ENCODE results near the gene ZNF750. TPM values are rescaled to one million over a fixed set of nuclear protein-coding genes. Genes with fewer than 3 reads are reported as not detected.

Gene ZNF750
- total RNA-seq, 1 experiment from 2014 or later, result 0.14 TPM

GRCh38 chr17:82822281-82822680 lies 17.5 kb downstream of the ZNF750 start:
- Mint-ChIP-seq H3K4me1 (ENCODE audit: low read depth, unreplicated experiment) (no peaks in the 10 kb centered on the region), H3K9me3 (ENCODE audit: unreplicated experiment) (peaks cover 9% of the 10 kb centered on the region), H3K27ac (ENCODE audit: unreplicated experiment) (no peak overlapping the region), H3K36me3 (ENCODE audit: insufficient read depth, unreplicated experiment) (peaks cover 32% of the 10 kb centered on the region), H3K27me3 (ENCODE audit: insufficient read depth, unreplicated experiment) (no peaks in the 10 kb centered on the region), H3K4me3 (ENCODE audit: unreplicated experiment) (no peak overlapping the region)
- ChIA-PET CTCF (interaction anchor here (0.5 to 1.0 kb wide), 2 partner anchors 95 to 379 kb away, joined by 3 read pairs; no protein-coding TSS in a partner anchor), POLR2A (no interaction called here)
- intact Hi-C loops (cut with micrococcal nuclease; ENCODE audit: unreplicated experiment), result no loop called here
- H3K4me1 ChIP-seq, result no peaks in the 10 kb centered on the region
- no TSS peak for BruUV-seq (replicated peaks)
- H3K36me3 ChIP-seq (ENCODE audit: control insufficient read depth, insufficient read depth, low read length), result peaks cover 2% of the 10 kb centered on the region
- no peak for DNase-seq
- H3K4me3 ChIP-seq (ENCODE audit: low read depth, low read length), result no peak overlapping the region
- H3K9me3 ChIP-seq, result no peaks in the 10 kb centered on the region
- TF ChIP-seq, protein P1, sequence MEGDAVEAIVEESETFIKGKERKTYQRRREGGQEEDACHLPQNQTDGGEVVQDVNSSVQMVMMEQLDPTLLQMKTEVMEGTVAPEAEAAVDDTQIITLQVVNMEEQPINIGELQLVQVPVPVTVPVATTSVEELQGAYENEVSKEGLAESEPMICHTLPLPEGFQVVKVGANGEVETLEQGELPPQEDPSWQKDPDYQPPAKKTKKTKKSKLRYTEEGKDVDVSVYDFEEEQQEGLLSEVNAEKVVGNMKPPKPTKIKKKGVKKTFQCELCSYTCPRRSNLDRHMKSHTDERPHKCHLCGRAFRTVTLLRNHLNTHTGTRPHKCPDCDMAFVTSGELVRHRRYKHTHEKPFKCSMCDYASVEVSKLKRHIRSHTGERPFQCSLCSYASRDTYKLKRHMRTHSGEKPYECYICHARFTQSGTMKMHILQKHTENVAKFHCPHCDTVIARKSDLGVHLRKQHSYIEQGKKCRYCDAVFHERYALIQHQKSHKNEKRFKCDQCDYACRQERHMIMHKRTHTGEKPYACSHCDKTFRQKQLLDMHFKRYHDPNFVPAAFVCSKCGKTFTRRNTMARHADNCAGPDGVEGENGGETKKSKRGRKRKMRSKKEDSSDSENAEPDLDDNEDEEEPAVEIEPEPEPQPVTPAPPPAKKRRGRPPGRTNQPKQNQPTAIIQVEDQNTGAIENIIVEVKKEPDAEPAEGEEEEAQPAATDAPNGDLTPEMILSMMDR (IDR thresholded peaks at IDR 0.05; ENCODE audit: insufficient read depth in 1 of 2, low read depth in 1 of 2, low read length in 1 of 2, severe bottlenecking in 1 of 2, unreplicated experiment in 1 of 2), result no peak
- H3K27me3 ChIP-seq (replicated peaks; ENCODE audit: control insufficient read depth, insufficient read depth, low read length), result no peaks in the 10 kb centered on the region

DNA sequence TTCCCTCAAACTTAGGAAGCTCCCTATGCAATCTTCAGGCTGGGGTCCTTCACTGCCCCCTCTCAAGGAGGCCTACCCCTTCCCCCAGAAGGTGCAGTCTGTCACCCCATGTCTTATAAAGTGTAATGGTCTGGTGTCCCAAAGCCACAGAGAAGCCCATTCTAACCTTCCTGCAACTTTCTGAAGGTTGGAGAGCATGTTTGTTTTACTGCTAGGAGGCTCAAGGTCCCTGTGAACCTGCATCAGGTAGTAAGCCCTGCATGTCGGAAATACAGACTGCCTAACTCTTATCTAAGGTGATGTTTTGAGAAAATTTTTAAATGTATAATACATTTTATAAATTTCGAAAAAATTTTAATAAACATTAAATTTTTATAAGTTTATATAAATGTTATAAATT lies 18.3 kb downstream of the ZNF750 start:
- no TSS peak for BruUV-seq (replicated peaks)
- Mint-ChIP-seq H3K36me3 (ENCODE audit: insufficient read depth, unreplicated experiment) (peaks cover 26% of the 10 kb centered on the region), H3K27me3 (ENCODE audit: insufficient read depth, unreplicated experiment) (no peaks in the 10 kb centered on the region), H3K27ac (ENCODE audit: unreplicated experiment) (no peak overlapping the region), H3K9me3 (ENCODE audit: unreplicated experiment) (peaks cover 9% of the 10 kb centered on the region), H3K4me3 (ENCODE audit: unreplicated experiment) (no peak overlapping the region), H3K4me1 (ENCODE audit: low read depth, unreplicated experiment) (no peaks in the 10 kb centered on the region)
- H3K4me1 ChIP-seq, result no peaks in the 10 kb centered on the region
- POLR2A ChIA-PET, result no interaction called here
- no peaks in the 10 kb centered on the region for H3K27me3 ChIP-seq (replicated peaks; ENCODE audit: control insufficient read depth, insufficient read depth, low read length)
- DNase-seq, result no peak
- intact Hi-C loops (cut with micrococcal nuclease; ENCODE audit: unreplicated experiment), result no loop called here
- H3K4me3 ChIP-seq (ENCODE audit: low read depth, low read length), result no peak overlapping the region
- TF ChIP-seq, protein P1 (IDR thresholded peaks at IDR 0.05; ENCODE audit: insufficient read depth in 1 of 2, low read depth in 1 of 2, low read length in 1 of 2, severe bottlenecking in 1 of 2, unreplicated experiment in 1 of 2), result no peak
- CTCF ChIA-PET, result no interaction called here
- H3K36me3 ChIP-seq (ENCODE audit: control insufficient read depth, insufficient read depth, low read length), result peaks cover 2% of the 10 kb centered on the region
- H3K9me3 ChIP-seq, result no peaks in the 10 kb centered on the region

DNA sequence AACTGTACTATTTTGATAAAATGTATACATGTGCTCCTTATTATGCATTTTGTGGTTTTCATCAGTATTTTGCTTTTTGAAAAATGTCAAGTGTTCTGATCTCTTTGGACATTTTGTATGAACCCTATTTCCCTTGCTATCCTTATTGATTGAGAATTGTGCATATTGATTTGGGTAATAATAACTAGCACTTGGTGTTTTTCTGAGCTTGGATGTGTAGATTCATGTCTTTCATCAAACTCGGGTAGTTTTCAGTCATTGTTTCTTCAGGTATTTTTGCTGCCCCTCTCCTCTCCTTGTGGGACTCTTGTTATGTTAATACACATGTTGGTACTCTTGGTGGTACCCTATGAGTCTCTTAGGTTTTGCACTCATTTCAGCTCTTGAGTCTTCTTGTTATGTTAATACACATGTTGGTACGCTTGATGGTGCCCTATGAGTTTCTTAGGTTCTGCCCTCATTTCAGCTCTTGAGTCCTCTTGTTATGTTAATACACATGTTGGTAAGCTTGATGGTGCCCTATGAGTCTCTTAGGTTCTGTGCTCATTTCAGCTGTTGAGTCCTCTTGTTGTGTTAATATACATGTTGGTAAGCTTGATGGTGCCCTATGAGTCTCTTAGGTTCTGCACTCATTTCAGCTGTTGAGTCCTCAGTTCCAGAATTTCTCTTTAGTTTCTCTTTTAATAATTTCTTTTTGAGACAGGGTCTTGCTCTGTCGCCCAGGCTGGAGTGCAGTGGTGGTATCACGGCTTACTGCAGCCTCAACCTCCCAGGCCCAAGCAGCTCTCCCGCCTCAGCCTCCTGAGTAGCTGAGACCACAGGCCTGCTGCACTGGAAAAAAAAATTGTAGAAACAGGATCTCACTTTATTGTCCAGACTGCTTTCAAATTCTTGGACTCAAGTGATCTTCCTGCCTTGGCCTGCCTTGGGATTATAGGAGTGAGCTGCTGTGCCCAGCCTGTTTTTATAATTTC lies 19.3 kb downstream of the ZNF750 start:
- peaks cover 9% of the 10 kb centered on the region for H3K9me3 Mint-ChIP-seq (ENCODE audit: unreplicated experiment)
- Histone ChIP-seq H3K4me1 (no peaks in the 10 kb centered on the region), H3K36me3 (ENCODE audit: control insufficient read depth, insufficient read depth, low read length) (peaks cover 2% of the 10 kb centered on the region), H3K9me3 (no peaks in the 10 kb centered on the region), H3K4me3 (ENCODE audit: low read depth, low read length) (no peak overlapping the region), H3K27me3 (replicated peaks; ENCODE audit: control insufficient read depth, insufficient read depth, low read length) (no peaks in the 10 kb centered on the region)
- H3K36me3 Mint-ChIP-seq (ENCODE audit: insufficient read depth, unreplicated experiment), result peaks cover 26% of the 10 kb centered on the region
- TF ChIP-seq, protein P1 (IDR thresholded peaks at IDR 0.05; ENCODE audit: insufficient read depth in 1 of 2, low read depth in 1 of 2, low read length in 1 of 2, severe bottlenecking in 1 of 2, unreplicated experiment in 1 of 2), result no peak
- H3K27me3 Mint-ChIP-seq (ENCODE audit: insufficient read depth, unreplicated experiment), result no peaks in the 10 kb centered on the region
- H3K27ac Mint-ChIP-seq (ENCODE audit: unreplicated experiment), result no peak overlapping the region
- ChIA-PET POLR2A (no interaction called here), CTCF (no interaction called here)
- no peaks in the 10 kb centered on the region for H3K4me1 Mint-ChIP-seq (ENCODE audit: low read depth, unreplicated experiment)
- H3K4me3 Mint-ChIP-seq (ENCODE audit: unreplicated experiment), result no peak overlapping the region
- intact Hi-C loops (cut with micrococcal nuclease; ENCODE audit: unreplicated experiment), result no loop called here
- BruUV-seq (replicated peaks), result no TSS peak
- no peak for DNase-seq
